Cardiac muscle cell (in vitro differentiated cells and primary cell): ENCODE measurements around the gene KRT15. TPM values are rescaled to one million over a fixed set of nuclear protein-coding genes. Genes with fewer than 3 reads are reported as not detected.

Experiments used
- DNase-seq, 2 donors: peaks; one replicate each; pipeline versions ENCODE4 v3.0.0 to v3.0.0-alpha.2; 2010 to 2017; ENCODE audit warnings: low read depth in 1 of 2, low spot score in 1 of 2
- H3K27ac ChIP-seq: fragments of 200-600 bp; sonication (generic); 2 replicates; pipeline ENCODE4 v1.5.1; 2016
- H3K27me3 ChIP-seq: fragments of 200-600 bp; sonication (generic); 2 replicates; pipeline ENCODE4 v1.6.0; 2016; ENCODE audit warnings: control low read depth
- H3K36me3 ChIP-seq: fragments of 200-600 bp; sonication (generic); 2 replicates; pipeline ENCODE4 v1.5.1; 2016; ENCODE audit warnings: control low read depth
- H3K4me1 ChIP-seq: fragments of 200-600 bp; sonication (generic); 2 replicates; pipeline ENCODE4 v1.8.1; 2017; ENCODE audit warnings: low read depth, mild to moderate bottlenecking, mixed run types
- H3K4me3 ChIP-seq: fragments of 200-600 bp; sonication (generic); 2 replicates; pipeline ENCODE4 v1.5.1; 2016; ENCODE audit warnings: mild to moderate bottlenecking
- H3K9me3 ChIP-seq: fragments of 200-600 bp; sonication (generic); 2 replicates; pipeline ENCODE4 v1.5.1; 2017; ENCODE audit warnings: low read depth, mild to moderate bottlenecking, control low read depth
- CTCF ChIP-seq: IDR thresholded peaks from 2 replicates; pipeline ENCODE4 v1.5.1; 2012; ENCODE audit warnings: low read depth, mild to moderate bottlenecking, low read length
- polyA plus RNA-seq: library from polyadenylated mRNA; unstranded; fragments of >200 nt; fragmentation: Nextera tagmentation; extraction: Ambion mirVana; gene quantifications from 2 replicates; pipeline ENCODE4 v1.2.1, GENCODE V29; 2016
- total RNA-seq: library from RNA; depleted of rRNA; stranded (reverse); fragments of >200 nt; gene quantifications from 2 replicates; pipeline ENCODE4 v1.2.3, GENCODE V29; 2016

KRT15 gene
- total and polyA plus RNA-seq, 2 experiments from 2014 or later: 0.09 TPM; not detected in 1

- no peak for TF ChIP-seq CTCF
- no peak for DNase-seq
- H3K36me3 ChIP-seq: no peaks in the 10 kb centered on the region
- H3K27ac ChIP-seq: no peak overlapping the region
- H3K4me3 ChIP-seq: no peak overlapping the region
- H3K27me3 ChIP-seq: peaks cover 7% of the 10 kb centered on the region
- H3K4me1 ChIP-seq: no peaks in the 10 kb centered on the region
- no peaks in the 10 kb centered on the region for H3K9me3 ChIP-seq
Observed at GRCh38 chr17:41491476-41491875, 27.2 kb downstream of the KRT15 start.

DNA sequence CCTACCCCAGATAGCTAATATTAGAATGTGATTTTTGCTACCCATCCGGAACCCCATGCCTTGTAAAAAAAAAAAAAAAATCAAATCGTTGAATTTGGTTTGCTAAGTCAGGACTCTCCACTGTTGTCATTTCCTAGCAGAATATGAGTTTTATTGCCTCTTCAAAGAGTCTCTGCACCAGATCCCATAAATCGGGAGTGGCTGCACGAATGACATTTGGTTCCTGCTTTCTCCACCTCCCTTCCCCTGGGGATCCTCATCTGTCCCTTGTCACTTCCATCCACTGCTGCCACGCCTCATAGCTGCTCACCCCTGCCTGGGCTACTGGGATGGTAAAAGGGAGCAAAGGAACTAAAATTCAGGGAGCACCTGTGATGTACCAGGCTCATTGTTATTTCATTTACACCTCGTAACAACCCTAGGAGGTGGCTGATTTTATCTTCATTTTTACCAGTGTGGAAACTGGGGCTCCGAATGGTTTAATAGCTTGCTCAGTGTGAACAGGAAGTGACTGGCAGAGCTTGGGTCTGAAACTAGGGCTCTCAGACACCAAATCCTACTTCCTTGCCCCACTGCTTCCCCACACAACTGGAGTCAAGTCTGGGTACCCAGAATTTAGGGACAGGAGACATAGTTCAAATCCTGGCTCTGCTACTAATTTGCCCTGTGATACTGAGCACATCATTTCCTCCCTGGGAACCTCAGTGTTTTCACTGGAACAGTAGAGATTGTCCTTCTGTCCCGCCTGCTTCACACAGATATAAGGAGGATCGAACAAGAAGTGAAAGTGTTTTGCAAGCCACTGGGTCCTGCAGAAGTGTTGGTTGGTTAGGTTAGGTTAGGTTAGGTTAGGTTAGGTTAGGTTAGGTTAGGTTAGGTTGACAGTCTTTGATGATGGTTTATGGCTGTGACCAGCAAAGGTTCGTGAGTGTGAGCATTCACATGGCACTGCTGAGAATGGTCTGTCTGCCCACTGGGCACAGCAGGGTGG is 28.4 kb downstream of the KRT15 start:
- no peak overlapping the region for H3K27ac ChIP-seq
- no peaks in the 10 kb centered on the region for H3K4me1 ChIP-seq
- no peaks in the 10 kb centered on the region for H3K36me3 ChIP-seq
- no peaks in the 10 kb centered on the region for H3K9me3 ChIP-seq
- H3K27me3 ChIP-seq: peaks cover 7% of the 10 kb centered on the region
- TF ChIP-seq CTCF: no peak
- H3K4me3 ChIP-seq: no peak overlapping the region
- no peak for DNase-seq

- H3K27ac ChIP-seq: no peak within 1 kb of the TSS
- no peak within 1 kb of the TSS for H3K4me3 ChIP-seq
- no peaks in the 10 kb centered on the region for H3K4me1 ChIP-seq
- no peak for DNase-seq
- TF ChIP-seq CTCF: no peak
- no peaks in the 10 kb centered on the region for H3K36me3 ChIP-seq
- peaks cover 7% of the 10 kb centered on the region for H3K27me3 ChIP-seq
- no peaks in the 10 kb centered on the region for H3K9me3 ChIP-seq
Observed at GRCh38 chr17:41489531-41489930, 29.2 kb downstream of the KRT15 start, which contains the start of gene KRT36. Gene KRT36, minus strand, starts transcription at chr17:41489910. Its CDS starts 46 bp downstream, at chr17:41489864.

DNA sequence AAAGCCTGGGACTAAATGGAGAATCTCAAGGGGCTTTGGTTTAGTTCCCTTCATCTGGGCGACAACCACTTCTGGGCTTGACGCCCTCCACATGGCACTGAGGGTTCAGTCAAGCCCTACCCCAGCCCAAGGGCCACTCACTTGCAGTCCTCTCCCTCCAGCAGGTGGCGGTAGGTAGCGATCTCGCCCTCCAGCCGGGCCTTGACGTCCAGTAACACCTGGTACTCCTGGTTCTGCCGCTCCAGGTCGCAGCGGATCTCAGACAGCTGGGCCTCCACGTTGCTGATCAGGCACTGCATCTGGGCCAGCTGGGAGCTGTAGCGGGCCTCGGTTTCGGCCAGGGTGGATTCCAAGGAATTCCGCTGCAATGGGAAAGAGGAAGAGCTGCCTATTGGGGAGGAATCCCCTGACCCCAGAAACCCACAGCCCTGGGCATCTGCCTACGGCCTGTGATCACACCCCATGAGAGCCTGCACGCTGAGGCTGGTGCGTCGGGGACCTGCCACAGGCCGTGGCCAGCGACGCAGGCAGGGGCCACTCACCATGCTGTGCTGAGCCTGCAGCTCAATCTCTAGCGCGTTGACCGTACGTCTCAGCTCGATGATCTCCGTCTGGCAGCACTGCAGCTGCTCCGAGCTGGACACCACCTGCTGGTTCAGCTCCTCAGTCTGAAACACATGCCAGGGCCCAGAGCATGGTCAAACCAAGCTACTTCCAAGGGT is 31.7 kb downstream of the KRT15 start:
- no peaks in the 10 kb centered on the region for H3K9me3 ChIP-seq
- H3K4me1 ChIP-seq: no peaks in the 10 kb centered on the region
- peak in 1 of 2 donors; percentile 28 for DNase-seq
- H3K4me3 ChIP-seq: no peak overlapping the region
- peaks cover 7% of the 10 kb centered on the region for H3K27me3 ChIP-seq
- no peak overlapping the region for H3K27ac ChIP-seq
- TF ChIP-seq CTCF: peak; percentile 50
- no peaks in the 10 kb centered on the region for H3K36me3 ChIP-seq

- peaks cover 5% of the 10 kb centered on the region for H3K27me3 ChIP-seq
- no peak overlapping the region for H3K4me3 ChIP-seq
- no peaks in the 10 kb centered on the region for H3K4me1 ChIP-seq
- no peaks in the 10 kb centered on the region for H3K9me3 ChIP-seq
- no peak for DNase-seq
- TF ChIP-seq CTCF: no peak
- H3K36me3 ChIP-seq: no peaks in the 10 kb centered on the region
- H3K27ac ChIP-seq: no peak overlapping the region
Observed at GRCh38 chr17:41486316-41486715, 32.4 kb downstream of the KRT15 start.
